Parietal lobe (tissue), 2 donors: ENCODE data around the gene ISYNA1. TPM values are rescaled to one million over a fixed set of nuclear protein-coding genes. Genes with fewer than 3 reads are reported as not detected.

ENCODE experiments used
- small RNA-seq: library from RNA; depleted of rRNA; stranded (forward); fragments of <200 nt; gene quantifications from one replicate; pipeline ENCODE3, GENCODE V24; 2014; ENCODE audit warnings: low replicate concordance
- total RNA-seq: library from RNA; depleted of rRNA; stranded (reverse); fragments of >200 nt; gene quantifications from one replicate; pipeline ENCODE4 v1.2.3, GENCODE V29; 2014

The ISYNA1 gene
- total RNA-seq = 79.8 TPM

DNA sequence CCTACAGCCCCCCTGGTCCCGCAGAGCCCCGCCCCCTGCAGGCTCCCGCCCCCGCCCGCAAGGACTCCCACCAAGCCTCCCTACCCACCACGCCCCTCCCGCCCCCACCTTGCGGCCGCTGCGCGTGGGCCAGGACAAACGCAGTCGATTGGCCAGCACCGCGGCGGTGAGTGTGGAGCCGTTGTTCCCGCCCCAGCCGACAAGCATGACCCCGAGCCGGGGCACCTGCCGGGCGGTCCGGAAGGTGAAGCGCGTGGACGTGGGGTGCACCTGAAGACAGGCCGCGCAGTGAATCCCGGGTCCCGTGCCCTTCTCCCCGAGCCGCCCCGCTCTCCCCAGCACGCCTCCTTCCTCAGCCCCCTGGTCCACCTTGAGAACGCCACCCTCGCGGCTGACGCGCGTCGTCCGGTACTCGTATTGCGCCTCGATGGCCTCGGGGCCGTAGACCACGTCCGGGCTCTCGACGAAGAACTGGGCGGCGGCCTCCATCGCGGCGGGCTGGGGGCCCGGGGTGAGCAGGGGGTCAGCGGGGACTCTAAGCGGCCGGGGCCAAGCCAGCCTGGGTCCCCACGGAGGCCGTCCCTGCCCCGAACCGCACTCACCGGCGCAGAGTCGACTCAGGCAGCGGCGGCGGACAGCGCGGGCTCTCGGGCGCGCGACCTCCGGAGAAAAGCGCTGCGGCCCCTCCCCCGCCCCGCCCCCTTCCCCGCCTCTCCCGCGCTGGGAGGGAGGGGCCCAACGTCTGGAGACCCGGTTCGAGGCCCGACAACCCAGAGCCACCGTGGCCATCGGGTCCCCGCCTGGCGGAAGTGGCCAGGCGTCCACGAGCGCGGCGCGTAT lies at the start of gene ISYNA1:
TSS of gene ISYNA1 (minus strand) at position 643 of the 840 bp plus-strand sequence. CDS start at position 489, 154 bp downstream.

DNA sequence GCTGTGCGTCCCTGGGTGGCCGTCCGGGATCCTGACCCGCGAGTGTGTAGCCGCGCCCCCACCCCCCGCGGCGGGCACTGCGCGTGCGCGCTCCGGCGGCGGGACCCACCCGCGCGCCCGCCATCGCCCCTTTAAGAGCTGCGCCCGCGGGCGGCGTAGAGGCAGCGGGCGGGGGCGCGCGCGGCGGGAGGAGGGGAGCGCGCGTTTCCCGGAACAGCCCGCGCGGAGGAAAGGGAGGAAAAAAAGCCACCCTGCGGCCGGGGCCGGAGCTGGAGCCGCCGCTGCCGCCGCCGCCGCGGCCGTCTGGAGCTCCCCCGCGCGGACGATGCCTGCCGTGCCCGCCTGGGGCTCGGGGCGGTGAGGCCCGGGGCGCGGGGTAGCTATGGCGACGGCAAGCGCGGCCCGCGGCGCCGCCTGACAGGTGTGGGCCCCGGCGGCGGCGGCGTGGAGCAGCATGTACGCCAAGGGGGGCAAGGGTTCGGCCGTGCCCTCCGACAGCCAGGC lies 18.7 kb downstream of the ISYNA1 start, which contains the start of gene SSBP4:
TSS of gene SSBP4 (plus strand) at position 204 of the 504 bp plus-strand sequence. CDS start at position 455, 251 bp downstream.

DNA sequence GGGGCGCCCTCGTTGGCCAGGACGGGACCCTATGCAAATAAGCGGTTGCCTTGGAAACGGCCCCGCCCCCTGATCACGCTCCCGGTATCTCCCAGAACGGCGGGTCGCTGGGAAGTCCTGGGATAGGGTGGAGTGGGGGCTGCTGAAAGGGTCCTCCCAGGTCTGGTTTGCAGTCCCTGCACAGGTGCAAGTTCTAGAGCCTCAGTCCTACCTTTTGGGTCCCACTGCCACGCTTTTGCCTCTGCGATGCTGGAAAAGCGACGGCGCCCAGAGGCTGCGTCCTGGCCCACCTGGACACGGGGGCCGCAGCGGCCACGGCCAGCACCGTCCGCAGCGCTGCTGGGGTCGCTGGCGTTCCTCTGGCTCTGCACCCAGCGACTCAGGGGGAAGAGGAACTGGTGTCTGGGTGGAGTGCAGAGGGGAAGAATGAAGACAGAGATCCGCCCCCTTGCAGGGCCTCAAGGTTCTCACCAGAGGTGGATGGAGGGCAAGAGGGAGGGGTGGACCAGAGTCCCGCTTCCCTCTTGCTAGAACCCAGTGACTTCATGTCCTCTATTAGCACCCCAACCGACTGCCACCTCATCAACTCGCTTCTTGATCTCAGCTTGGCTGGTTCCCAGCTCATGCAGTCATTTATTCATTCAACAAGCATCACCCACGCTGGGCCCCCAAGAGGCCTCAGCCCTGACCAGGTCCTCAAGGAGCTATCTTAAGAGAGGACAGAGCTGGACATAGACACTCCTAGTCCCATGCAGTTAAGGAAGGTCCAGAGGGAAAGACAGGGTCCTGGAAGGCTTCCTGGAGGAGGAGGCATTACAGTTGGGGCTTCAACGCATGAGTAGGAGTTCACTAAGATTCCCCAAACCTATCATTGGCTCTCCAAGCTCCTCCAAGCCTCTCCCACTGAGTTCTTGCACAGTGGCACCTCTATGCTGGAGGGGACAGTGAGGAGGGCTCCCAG lies 40.4 kb downstream of the ISYNA1 start, which contains the start of gene LRRC25:
TSS of gene LRRC25 (minus strand) at position 381 of the 961 bp plus-strand sequence. CDS start 659 bp downstream, outside the sequence.

DNA sequence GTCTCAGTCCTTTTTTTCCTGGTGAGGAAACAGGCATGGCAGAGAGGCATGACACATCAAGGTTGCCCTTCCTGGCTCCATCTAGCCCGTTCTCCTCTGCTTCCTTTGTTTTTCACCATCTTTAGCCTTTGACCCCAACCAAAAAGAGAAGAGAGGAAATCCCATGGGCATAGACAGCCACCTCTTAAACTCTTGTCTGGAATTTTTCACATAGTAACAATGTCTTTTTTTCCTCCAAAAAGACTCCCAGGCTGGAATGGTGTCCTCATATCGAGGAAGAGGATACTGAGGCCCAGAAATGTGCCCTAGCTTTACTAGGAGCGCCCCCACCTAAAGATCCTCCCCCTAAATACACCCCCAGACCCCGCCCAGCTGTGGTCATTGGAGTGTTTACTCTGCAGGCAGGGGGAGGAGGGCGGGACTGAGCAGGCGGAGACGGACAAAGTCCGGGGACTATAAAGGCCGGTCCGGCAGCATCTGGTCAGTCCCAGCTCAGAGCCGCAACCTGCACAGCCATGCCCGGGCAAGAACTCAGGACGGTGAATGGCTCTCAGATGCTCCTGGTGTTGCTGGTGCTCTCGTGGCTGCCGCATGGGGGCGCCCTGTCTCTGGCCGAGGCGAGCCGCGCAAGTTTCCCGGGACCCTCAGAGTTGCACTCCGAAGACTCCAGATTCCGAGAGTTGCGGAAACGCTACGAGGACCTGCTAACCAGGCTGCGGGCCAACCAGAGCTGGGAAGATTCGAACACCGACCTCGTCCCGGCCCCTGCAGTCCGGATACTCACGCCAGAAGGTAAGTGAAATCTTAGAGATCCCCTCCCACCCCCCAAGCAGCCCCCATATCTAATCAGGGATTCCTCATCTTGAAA lies 52.0 kb downstream of the ISYNA1 start, which contains the start of gene GDF15:
TSS of gene GDF15 (plus strand) at position 484 of the 868 bp plus-strand sequence. CDS start at position 516, 32 bp downstream.

Small RNAs within 50 kb of the gene (small RNA-seq; reads per million reads assigned to genes)
- gene MIR3189 = not detected

Other genes with a start within 250 kb of the ISYNA1 start
- gene MPV17L2, start 244.9 kb downstream of the ISYNA1 start, total RNA-seq = 3.1 TPM
- gene RAB3A, start 234.1 kb downstream of the ISYNA1 start, total RNA-seq = 75.4 TPM
- gene PDE4C, start 211.7 kb downstream of the ISYNA1 start, total RNA-seq = 3.1 TPM
- gene IQCN, start 163.7 kb downstream of the ISYNA1 start, total RNA-seq = 2.5 TPM
- gene JUND, start 156.5 kb downstream of the ISYNA1 start, total RNA-seq = 90.8 TPM
- 53.5 TPM for gene LSM4, start 115.1 kb downstream of the ISYNA1 start, total RNA-seq
- 24.7 TPM for gene PGPEP1, start 97.5 kb downstream of the ISYNA1 start, total RNA-seq
- 0.63 TPM for gene GDF15, start 52.0 kb downstream of the ISYNA1 start, total RNA-seq
- gene LRRC25, start 40.5 kb downstream of the ISYNA1 start, total RNA-seq = 0.31 TPM
- 53.5 TPM for gene SSBP4, start 18.7 kb downstream of the ISYNA1 start, total RNA-seq
- 8.1 TPM for gene ELL, start 83.9 kb upstream of the ISYNA1 start, total RNA-seq
- gene FKBP8, start 105.4 kb upstream of the ISYNA1 start, total RNA-seq = 141 TPM
- 34.4 TPM for gene KXD1, start 119.7 kb upstream of the ISYNA1 start, total RNA-seq
- gene UBA52, start 133.7 kb upstream of the ISYNA1 start, total RNA-seq = 542 TPM
- gene REX1BD, start 150.7 kb upstream of the ISYNA1 start, total RNA-seq = 26.9 TPM
- gene CRLF1, start 168.7 kb upstream of the ISYNA1 start, total RNA-seq = 2.8 TPM
- 48.5 TPM for gene TMEM59L, start 174.7 kb upstream of the ISYNA1 start, total RNA-seq
- 9.7 TPM for gene KLHL26, start 198.9 kb upstream of the ISYNA1 start, total RNA-seq
- gene CRTC1, start 245.5 kb upstream of the ISYNA1 start, total RNA-seq = 17.2 TPM